GM12873 (cell line): ENCODE measurements around the gene KRT16.

ENCODE experiments used
- CTCF ChIP-seq: IDR thresholded peaks from 2 replicates; pipeline ENCODE4 v1.5.1; 2012; ENCODE audit warnings: low read depth, mild to moderate bottlenecking, moderate library complexity, low read length, control low read depth; ENCODE audit not compliant: insufficient read depth; ENCODE audit errors: missing control alignments

Gene KRT16

GRCh38 chr17:41581366-41582060 is 31.1 kb downstream of the KRT16 start:
- no peak for TF ChIP-seq CTCF

- no peak for TF ChIP-seq CTCF
Measured at GRCh38 chr17:41580687-41581365, 31.7 kb downstream of the KRT16 start.

GRCh38 chr17:41580244-41580575 is 32.4 kb downstream of the KRT16 start:
- no peak for TF ChIP-seq CTCF

- TF ChIP-seq CTCF = peak; percentile 92
Measured at GRCh38 chr17:41579484-41580243, 32.9 kb downstream of the KRT16 start.

GRCh38 chr17:41578971-41579370 is 33.6 kb downstream of the KRT16 start:
- TF ChIP-seq CTCF = no peak

GRCh38 chr17:41578538-41578937 is 34.0 kb downstream of the KRT16 start:
- no peak for TF ChIP-seq CTCF

GRCh38 chr17:41575336-41575735 is 37.2 kb downstream of the KRT16 start:
- no peak for TF ChIP-seq CTCF
